Measurements from ENCODE around the gene AHRR.
"Not testable (repeated sequence)": the region's sequence is repeated elsewhere in the genome, so short reads cannot be mapped to it uniquely, and the experiment has no call there.

The AHRR gene

DNA sequence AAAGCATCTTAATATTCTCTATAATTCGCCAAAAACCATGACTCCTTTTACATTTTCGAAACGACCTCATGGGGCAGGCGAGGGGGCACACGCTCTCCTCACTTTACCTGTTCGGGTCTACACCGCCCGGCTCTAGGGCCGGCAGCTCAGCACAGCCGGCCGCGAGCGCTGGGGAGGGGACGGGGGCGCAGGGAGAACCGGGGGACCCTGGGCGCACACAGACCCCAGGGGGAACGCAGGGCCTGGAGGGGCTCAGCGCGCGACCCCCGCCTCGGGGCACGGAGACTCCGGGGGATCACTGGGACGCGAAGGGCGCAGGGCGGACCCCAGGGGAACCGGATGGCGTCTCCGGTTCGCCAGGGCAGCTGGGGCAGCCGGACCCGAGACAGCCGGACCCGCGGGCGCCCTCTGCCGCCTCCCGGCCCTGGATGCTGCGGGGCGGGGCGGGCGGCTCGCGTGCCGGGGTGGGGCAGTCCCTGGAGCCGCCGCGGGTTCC lies at the start of gene AHRR:
Gene AHRR, plus strand, starts transcription at position 485 of the 496 bp plus-strand sequence. CDS start 22,189 bp downstream, outside the sequence.
- peak; percentile 61 for DNase-seq

DNA sequence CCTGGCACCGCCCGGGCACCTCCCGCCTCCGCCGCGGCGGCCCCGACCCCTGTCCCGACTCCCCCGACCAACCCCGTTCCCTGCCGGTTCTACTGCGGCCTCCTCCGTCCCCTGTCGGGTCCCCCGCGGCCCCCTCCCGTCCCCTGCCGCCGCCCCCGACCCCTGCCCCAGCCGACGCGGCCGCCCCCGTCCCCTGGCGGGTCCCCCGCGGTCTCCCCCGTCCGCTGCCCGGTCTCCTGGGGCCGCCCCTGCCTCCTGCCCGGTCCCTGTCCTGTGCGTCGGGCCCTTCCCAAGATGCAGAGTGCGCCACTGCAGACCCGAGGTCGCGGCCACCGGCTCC lies 49.7 kb upstream of the AHRR start:
- DNase-seq: not testable (repeated sequence)

DNA sequence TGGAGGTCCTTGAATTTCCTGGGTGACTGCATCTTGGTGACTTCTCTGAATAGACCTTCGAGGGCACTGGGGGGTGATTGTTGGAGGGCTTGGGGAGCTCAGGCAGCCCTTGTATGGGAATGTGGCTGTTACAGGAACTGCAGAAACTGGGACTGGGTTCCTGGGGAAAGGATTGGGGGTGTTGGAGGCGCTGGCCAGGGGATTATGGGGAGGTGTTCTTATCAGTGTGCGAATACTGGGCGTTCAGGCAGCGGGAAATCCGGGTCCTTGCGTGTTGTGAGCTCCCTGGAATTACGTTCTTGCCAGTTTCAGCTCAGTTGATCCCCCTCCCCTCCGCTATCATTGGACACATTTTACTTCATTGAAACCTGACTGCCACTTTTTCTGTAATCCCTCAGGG lies 48.4 kb upstream of the AHRR start:
- DNase-seq: not testable (repeated sequence)

DNA sequence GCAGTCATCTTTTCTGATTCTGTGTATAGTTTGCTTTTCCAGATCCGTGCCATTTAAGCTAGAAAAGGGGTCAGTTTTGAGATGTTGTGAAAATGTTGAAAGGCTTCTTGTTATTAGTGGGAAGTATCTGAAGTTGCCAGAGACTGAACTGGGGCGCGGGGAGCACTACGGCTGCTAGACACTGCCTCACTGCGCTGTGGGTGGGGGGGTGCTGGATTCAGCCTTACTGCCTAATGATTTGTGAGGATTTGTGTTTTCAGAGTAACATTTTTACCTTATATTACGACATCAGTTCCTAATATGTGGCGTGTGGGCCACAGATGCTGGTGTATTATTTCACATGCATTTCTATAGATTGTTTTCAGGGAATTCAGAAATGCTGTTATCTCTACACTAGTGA lies 48.0 kb upstream of the AHRR start:
- DNase-seq: not testable (repeated sequence)

DNA sequence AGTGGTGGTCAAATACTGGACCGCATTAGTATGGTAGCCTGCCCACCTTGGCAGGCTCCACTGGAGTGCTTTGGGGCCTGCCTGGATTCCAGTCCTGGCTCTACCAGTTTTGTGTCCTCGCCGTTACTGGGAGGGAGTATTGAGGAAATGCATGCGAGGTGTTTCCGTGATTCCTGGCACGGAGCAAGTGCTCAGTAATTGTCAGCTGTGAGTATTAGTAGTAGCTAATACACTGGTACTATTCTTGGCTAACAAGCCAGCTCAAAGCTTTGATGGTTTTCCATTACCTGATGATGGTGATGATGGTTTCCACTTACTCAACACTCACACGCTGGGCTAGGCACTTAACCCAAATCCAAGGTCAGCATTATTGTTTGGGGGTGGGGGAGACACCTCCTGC lies 47.2 kb upstream of the AHRR start:
- DNase-seq: not testable (repeated sequence)

DNA sequence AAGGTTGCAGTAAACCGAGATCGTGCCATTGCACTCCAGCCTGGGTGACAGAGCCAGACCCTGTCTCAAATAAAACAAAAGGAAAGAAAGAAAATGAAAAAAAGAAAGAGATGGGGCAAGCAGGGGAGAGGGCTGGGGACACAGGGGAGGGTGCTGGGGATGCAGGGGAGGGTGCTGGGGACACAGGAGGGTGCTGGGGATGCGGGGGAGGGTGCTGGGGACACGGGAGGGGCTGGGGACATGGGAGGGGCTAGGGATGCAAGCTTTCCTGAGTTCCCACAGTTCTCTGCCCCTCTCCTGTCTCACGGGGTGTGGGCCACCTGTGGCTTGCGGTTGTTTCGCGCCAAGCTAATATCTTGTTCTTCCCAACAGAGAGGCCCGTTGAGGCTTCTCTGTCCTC lies 42.9 kb upstream of the AHRR start:
- DNase-seq: no peak

DNA sequence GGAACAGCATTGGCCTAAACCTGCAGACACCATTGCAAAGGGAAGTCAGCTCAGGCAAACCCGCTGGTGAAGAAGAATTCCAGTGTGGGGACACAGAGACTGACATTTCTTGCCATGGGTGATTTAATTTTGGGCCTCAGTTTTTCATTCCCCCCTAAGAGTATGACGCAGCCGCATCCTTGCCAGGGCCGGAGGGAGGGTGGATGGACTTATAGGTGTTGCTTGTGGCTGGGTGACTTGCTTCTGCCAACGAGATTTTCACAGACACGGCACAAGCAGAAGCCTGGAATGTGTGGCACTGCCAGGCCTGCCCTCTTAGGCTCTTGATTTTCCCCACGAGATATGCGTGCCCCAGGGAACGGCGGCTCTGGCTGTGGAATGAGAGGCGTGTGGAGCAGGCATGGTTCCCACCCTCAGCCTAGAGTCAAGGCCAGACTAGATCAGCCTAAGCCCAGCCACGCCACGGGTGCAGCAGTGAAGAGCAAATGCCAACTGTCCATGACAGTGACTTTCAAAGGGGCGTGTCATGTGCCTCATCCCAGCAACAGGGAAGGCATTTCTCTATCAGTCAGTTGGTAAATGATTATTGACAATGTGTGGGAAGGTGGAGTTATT lies 42.4 kb upstream of the AHRR start:
- not testable (repeated sequence) for DNase-seq

DNA sequence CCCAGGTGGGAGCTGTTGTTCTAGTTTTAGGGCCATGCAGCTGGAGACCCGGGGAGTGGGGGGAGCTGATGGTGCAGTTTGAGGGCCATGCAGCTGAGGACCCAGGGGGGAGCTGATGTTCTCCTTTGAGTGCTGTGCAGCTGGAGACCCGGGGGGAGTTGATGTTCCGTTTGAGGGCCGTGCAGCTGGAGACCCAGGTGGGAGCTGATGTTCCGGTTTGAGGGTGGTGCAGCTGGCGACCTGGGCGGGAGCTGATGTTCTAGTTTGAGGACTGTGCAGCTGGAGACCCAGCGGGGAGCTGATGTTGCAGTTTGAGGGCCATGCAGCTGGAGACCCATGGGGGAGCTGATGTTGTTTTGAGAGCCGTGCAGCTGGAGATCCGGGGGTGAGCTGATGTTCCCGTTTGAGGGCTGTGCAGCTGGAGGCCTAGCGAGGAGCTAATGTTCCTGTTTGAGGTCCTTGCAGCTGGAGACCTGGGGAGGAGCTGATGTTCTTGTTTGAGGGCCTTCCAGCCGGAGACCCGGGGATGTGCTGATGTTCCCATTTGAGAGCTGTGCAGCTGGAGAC lies 35.4 kb upstream of the AHRR start:
- no peak for DNase-seq

DNA sequence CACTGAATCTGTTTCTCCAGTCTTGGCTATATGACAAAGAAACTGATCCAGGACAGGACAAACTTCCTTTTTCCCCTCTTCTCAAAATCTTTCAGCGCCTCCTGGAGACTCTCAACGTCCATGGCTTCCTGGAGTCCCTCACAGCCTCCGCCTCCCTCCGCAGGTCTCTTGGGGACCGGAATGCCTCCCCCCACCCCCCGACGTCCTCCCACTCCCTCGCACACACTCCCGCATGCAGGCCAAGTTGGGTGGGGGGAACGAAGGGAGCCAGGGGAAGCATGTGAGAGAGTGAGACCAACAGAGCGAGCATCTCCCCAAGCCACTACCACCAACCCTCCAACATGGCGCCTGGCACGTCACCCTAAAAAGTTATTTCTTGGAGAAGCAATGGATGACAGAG lies 31.3 kb upstream of the AHRR start:
- not testable (repeated sequence) for DNase-seq

DNA sequence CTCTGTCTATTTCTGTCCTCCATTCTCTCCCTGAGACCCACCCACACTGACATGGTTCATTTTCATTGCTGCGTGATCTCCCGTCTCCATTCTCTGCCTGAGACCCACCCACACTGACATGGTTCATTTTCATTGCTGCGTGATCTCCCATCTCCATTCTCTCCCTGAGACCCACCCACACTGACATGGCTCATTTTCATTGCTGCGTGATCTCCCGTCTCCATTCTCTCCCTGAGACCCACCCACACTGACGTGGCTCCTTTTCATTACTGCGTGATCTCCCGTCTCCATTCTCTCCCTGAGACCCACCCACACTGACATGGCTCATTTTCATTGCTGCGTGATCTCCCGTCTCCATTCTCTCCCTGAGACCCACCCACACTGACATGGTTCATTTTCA lies 30.2 kb upstream of the AHRR start:
- DNase-seq: not testable (repeated sequence)

DNA sequence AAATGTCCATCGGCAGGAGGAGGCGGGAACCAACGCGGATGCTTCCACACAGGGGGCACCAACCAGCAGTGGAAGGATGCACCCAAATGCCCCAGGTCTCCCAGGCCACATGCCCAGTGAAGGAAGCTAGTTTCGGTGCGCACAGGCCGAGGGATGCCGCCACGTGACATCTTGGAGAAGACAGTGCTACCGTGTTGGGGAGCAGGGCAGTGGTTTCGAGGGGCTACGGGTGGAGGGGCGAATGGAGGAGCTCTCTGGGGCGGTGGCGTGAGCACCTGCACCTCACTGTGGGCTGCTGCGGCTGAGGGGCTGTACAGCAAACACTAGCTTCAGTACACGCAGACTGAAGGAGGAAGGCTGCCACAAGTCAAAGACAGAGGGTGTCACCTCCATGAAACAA lies 26.7 kb upstream of the AHRR start:
- DNase-seq: not testable (repeated sequence)

DNA sequence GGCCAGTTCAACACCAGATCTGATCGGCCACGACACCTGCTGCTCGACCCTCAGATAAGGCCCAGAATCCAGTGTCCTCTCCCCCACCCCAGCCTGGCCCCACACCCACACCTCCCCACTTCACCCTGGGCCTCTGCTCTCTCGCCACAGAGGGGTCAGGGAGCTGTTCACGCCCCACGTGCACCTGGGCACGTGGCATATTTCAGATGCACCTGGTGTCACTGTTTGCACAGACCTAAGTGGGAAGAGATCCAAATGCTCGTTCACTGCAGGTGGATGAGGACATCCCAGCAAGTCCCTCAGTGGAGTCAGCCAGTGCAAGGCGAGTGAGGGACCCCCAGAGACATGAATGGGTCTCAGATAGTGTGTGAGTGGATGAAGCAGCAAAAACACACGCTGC lies 25.3 kb upstream of the AHRR start:
- not testable (repeated sequence) for DNase-seq

DNA sequence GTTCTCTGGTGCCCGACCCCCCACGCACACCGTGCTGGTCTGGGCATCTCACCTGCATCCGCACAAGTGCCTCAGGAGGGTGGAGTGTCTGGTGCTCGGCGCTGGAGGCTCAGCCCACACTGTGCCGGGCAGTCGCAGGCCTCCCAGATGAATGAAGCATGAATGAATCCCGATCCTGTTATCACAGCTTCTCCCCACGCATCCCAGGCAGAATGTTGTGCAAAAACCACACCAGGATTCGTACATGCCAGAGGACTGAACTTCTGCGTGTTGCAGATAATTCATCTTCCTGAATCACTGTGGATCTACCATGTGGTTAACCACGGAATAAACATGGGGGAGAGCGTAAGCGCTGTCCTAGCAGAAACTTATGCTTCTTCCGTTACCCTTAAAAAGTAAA lies 24.6 kb upstream of the AHRR start:
- not testable (repeated sequence) for DNase-seq

DNA sequence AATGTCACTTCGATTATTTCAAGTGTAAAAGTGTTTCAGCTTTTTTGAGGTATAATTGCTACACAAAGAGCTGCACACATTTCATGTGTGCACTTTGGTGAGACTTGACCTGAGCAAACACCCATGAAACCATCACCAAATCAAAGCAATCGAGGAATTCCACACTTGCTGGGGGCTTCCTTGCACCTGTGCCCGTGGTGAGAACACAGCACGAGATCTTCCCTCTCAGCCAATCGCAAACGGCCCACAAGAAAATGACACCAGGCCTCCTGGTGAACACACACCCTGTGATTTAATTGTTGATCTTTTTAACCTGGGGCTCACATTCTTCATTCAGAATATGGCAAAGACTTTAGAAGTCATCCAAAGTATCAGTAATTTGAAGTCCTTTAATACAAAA lies 24.1 kb upstream of the AHRR start:
- not testable (repeated sequence) for DNase-seq

DNA sequence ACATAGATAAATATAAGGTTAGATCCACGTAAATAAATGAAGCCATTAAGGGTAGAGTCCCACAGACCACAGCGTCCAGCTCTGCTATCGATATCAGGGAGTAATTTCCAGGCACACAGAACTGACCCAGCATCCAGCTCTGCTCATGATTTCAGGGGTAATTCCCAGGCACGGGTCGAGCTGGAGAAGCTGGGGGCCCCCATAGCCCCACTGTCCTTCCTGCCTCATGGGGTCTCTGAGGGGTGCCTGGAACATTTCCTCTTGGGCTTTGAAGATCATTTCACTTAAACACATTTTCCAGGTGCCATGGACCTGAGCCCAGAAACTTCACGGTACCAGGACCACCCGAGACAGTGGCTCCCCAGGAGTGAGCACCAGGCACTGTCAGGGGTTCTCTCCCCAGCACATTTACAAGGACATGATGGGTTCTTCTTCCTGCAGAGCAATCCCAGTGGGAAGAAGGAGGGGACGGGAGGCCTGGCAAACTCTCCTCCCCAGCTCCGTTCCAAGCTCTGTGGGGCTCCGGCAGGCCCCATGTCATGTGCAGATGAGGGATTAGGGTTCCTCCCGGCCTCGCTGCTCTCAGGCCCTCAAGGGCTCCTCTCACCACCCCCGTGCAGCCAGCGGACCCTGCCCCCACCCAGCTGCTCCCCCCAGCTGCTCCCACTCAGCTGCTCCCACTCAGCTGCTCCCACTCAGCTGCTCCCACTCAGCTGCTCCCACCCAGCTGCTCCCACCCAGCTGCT lies 23.4 kb upstream of the AHRR start:
- DNase-seq: not testable (repeated sequence)

DNA sequence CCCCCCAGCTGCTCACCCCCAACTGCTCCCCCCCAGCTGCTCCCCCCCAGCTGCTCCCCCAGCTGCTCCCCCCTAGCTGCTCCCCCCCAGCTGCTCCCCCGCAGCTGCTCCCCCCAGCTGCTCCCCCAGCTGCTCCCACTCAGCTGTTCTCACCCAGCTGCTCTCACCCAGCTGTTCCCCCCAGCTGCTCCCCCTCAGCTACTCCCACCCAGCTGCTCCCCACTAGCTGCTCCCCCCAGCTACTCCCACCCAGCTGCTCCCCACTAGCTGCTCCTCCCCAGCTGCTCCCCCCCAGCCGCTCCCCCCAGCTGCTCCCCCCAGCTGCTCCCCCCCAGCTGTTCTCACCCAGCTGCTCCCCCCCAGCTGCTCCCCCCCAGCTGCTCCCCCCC lies 22.8 kb upstream of the AHRR start:
- no peak for DNase-seq

DNA sequence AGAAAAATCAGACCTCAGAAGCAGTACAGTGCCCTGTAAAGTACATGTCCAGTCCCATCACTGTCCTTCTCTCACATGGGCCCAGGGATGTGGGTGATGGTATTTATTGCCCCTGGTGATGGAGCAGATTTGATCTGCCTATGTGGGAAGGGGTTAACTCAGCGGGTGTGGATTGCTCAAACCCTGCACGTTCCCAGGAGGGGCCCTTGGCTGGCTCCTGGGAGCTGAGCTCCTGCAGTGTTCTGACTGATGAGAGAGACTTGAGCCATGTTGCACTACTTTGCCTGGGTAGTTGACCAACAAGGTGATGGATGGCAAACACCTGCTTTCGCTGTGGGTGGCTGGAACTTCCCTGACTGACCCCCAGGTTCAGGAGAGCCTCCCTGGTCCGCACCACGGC lies 21.6 kb upstream of the AHRR start:
- not testable (repeated sequence) for DNase-seq

DNA sequence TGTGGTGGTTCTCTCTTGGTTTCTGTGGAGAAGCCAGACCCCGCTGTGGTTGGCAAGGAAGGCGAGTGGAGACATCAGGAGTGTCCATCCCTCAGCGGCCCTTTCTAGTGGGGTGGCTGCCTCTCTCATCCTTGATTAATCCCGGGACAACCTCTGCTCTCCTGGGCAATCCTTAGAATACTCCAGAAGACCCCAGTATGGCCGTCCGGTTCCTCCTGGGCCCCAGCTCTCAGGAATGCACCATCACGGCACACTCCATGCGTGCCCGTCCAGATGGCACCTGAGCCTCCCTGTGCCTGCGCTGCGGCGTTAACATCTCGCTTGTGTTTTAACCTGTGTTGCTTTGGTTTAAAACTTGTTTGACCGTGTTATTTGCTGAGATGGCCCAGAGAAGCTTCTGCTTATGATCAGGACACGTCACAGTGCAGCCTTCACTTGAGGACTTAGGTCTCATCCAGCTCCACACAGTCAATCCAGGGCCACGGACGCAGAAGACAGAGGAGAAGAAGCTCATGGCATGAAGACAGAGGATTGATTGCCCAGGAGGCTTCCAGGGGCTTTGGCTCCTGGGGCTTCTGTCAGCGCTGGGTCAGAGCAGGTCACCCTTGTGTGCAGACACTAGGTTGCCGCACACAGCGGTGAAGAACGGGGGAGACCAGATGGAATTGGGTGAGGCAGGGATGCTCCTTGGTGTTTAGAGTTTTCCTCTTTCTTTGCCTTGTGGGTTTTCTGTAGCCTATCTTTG lies 20.7 kb upstream of the AHRR start:
- DNase-seq: not testable (repeated sequence)

DNA sequence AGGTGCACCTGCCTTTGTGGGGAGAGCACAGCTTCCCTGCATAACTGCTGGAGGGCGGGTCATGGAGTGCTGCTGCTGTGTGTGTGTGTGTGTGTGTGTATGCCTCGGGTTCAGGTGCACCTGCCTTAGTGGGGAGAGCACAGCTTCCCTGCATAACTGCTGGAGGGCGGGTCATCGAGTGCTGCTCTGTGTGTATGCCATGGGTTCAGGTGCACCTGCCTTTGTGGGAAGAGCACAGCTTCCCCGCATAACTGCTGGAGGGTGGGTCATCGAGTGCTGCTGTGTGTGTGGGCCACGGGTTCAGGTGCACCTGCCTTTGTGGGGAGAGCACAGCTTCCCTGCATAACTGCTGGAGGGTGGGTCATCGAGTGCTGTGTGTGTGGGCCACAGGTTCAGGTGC lies 19.1 kb upstream of the AHRR start:
- DNase-seq: not testable (repeated sequence)

DNA sequence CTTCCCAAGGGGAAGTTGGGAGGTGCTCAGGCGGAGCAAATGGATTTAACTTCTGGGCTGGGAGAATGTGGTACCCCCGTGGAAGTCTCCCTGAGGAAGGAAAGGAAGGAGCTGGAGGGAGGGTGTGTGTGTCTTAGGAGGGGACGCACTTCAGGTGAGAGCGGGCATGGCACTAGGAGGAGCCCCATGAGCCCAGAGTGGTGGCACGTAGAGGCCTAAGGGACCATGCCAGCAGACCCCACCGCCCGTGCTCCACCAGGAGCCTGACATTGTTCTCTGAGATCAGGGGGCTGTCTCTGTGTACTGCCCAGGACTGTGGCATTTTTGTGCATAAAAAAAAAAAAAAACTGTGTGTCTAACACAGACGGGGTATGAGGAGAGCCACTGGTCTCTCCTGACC lies 18.5 kb upstream of the AHRR start:
- no peak for DNase-seq

DNA sequence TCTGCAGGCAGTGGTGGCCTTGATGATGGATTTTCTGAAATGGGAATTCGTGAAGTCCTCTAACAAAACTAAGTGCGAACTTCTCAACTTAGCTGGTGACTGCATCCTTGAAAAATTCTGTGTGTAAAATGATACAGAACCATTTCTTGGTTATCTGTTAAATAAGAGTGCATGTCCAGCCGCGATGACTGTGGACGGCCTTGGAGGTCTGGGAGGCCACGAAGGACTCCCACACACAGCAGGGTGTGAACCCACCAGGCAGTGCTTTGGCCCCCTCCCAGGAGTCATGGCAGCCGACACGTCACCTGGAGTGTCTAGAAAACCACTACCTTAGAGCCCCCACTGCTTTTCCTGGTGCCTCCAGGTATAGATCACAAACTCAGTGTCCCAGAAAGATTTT lies 17.8 kb upstream of the AHRR start:
- not testable (repeated sequence) for DNase-seq

DNA sequence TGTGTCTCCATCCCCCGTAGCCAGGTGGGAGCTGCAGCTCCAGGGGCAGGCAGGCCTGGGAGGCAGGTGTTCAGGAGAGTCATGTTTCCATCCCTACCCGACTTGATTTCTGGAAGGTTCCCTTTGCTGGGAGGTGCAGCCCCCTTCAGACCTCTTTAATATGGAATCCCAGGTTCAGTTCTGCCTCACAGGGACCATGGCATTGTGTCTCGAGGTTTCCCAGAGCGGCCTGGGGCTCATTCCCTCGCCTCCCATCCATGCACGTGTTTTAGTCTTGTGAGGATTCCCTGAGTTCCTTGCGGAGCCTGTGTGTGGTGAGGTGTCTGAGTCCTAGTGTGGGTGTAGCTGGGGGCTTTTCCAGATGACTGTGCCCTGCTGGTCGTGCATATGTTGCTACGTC lies 16.5 kb upstream of the AHRR start:
- DNase-seq: no peak

DNA sequence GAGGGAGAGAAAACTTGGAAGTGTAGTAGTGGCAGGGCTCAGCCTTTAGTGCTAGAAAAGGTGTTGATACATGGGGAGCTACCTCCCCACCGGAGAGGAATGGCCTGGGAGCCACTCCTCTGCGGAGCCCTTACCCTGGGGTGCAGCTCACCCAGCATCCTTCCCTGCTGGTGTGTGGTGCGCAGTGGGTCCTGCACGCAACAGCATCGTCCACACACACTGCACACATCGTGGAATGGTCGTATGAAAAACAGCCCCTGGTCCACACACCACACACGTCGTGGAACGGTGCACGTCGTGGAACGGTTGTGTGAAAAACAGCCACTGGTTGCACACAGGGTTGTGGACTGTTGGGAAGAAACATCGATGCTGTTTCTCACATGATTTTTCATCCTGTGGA lies 16.1 kb upstream of the AHRR start:
- DNase-seq: no peak

Data from stimulated activated CD4-positive, alpha-beta T cell treated with anti-CD3 and anti-CD28 coated beads, Interleukin-12 subunit alpha, Interleukin-12 subunit beta, amount 100 ng/mL, for 4 hours (primary cell).